Measurements from ENCODE around the gene EYS.

Gene EYS

DNA sequence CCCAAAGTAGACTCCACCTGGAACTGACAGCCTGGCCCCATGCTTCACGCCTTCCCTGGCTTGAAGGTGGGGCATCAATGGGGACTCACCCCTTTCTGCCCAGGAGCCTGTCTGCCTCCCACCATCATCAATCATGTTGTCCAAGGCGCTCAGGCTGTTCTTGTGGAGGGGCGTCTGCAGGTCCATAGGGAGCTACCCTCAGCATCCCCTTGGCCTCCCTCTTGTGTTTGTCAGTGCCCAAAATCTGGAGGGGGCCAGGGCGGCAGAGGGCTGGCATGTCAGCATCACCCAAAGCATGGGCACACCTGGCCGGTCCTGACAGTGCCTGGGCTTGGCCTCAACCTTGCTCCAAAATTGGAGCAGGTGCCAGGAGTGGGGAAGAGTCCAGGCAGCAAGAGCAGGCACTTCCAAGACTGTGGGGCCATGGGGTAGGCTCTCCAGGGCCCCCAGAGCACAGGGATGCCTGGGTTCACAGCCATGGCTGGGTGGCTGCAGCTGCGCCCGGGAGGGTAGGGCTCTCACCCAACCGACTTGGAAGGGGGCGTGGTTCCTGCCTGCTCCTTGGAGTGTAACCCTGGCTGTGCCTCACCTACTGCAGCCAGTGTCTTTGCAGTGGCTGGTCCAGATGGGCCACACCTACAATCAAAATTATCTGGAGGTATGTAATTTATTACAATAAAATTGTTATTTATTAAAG, 903.4 kb downstream of the EYS start:
- no peak for DNase-seq

DNA sequence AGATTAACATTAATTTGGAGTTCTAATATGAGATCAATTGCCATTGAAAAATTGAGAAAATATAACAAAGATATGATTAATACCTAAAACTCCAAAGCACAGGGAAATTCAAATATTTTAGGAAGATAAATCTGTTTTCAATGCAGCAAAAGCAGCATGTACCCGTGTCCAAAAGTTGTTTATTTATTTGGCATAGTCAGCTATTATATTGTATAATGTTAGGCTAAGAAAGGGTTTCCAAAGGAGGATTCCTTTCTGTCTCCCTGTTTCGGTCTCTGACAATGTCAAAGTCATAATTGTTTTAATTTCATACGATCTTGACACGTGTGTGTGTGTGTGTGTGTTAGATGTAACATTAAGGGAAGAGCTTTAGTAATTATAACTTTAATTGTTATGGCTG, 914.5 kb downstream of the EYS start:
- DNase-seq, result no peak

DNA sequence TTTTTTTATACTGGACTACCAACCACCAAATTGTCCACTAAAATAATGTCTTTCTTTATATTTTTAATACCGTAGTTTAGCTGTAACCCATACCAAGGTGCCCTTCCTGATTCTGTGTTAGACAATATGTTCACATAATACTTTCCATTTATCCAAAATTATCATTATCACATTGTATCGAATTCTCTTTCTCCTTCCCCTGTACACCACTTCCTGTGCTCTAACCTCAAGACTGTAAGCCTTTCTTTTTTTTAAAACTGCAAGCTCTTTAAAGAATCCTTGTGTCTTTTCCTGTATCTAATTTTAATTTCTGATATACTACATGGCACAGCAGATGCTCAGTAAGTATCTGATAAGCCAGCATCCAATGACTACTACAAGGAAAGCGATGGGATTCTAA, 917.5 kb downstream of the EYS start:
- DNase-seq, result no peak

DNA sequence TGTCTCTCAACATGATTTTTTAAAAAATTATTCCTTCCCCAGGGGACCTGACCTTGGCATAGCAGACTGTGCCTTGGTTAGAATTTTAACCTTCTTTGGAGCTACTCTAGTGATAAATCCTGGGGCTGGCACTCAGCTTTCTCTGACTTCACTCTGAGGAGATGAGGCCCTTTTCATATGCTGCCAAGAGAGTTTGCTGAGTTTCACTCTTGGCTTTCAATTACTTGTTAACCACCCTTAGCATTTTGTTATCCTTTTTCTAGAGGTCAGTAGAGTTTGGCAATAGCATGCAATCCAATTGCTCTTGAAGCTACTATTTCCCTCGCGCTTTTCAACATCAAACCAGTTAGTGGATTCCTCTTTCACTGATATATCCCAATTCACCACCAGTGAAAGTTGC, 920.3 kb downstream of the EYS start:
- DNase-seq, result no peak

DNA sequence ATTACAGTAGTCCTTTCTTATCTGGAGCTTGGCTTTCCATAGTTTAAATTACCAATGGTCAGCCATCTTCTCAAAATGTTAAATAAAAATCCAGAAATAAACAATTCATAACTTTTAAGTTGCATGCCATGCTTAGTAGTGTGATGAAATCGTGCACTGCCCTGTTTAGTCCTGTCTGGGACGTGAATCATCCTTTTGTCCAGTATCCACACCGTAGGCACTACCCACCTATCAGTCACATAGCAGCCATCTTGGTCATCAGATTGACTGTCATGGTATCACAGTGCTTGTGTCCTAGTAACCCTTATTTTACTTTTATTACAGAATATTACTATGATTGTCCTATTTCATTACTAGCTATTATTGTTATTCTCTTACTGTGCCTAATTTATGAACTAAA, 924.1 kb downstream of the EYS start:
- DNase-seq, result no peak

DNA sequence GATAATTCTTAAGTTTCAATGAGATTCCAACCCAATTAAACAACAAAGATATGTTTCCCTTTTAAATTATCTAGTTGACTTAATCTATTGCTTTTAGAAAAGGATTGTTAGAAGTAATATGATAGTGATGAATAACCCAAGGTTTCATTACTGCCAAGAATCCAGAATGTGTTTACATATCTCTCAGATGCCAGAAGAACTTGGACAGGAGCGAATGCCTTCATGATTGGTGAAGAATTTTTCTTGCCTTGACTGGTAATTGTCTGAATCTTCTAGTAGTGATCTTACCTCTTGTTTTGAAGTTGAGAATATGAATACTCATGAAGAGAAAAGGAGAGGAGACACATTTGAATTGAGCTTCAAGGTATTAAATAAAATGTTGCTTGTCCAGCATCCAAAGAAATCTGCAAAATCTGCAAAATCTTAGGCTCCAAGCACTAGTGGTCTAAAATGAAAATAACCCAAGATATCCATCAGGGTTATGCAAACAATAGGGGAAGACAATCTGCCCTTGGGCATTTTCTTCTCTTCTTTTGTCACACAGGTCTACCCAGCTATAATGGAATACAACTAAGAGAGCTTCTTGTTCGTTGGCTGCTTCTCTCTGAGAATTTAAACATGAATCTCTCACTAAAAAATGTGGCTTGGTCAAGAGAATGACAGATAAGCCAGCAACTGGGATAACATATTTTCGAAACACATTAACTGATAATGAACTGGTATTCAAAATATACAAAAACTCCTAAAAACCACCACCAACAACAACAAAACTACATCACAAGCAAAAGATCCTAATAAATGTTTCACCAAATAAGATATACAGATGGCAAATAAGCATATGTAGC, 928.9 kb downstream of the EYS start:
- DNase-seq, result no peak

DNA sequence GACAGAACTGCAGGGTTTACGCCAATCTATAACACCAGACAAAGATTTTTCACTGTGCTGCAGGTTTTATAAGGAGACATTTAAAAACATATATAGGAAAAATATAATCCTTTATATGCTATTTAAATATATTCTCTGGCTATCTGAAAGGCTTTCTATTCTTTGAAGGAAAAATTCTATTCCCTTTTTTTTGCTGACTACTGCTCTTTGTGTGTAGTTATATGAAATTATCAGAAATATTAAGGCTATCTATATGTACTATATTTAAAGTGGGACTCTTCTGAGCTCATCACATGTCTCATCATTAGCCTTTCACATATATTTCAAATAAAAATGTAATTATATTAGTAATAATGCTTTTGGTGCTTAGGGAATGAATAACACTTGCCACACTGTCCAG, 930.7 kb downstream of the EYS start:
- no peak for DNase-seq

DNA sequence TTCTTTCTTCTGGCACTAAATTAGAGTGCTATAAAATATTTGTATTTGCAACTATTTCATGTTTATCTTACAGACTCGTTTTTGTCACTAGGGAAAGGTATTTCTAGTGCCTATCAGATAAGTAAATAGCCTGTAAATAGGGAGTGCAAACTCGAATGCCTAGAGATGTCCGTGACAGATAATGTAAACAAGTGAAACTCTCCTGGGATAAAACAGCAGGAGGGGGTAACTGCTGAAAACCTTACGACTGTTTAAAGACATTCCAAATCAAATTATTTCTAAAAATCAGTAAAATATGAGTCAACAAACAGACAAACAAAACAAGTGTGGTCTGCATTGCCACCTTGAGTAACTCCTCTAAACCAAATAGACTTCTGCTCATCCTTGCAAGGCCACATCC, 932.1 kb downstream of the EYS start:
- DNase-seq, result no peak

DNA sequence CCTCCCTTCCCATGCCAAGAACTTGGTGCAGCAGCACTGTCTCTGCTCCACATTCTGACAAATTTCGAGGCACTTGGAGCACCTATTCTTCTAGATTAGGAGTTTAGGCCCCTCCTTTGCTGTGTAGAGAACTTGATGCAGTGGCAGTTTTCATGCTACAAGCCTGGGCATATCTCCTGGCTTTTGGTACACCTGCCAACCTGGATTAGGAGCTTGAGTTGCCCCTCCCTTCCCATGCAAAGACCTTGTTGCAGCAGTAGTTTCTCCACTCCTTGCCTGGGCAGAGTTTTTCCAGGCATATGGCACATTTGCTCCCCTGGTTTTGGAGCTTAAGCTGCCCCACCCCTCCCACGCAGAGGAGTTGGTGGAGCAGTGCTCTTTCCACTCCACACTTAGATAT, 956.1 kb downstream of the EYS start:
- DNase-seq, result no peak

DNA sequence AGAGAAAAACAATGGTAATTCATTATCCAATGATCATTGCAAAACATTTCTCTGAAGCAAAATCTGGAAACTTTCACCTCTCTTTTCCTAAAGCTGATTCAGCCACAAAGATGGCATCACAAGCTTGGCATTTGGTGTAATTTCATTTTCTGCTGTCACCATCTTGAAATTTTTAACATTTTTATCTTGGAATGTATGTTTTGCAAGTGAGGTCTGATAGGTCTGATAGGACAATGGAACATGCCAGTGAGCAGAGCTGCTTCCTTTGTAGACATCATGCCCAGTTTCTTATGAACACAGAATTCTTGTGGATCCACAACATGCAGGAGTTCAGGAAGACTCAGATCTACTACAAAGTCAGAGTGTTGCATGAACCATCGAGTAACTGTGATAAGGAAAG, 969.6 kb downstream of the EYS start:
- no peak for DNase-seq

DNA sequence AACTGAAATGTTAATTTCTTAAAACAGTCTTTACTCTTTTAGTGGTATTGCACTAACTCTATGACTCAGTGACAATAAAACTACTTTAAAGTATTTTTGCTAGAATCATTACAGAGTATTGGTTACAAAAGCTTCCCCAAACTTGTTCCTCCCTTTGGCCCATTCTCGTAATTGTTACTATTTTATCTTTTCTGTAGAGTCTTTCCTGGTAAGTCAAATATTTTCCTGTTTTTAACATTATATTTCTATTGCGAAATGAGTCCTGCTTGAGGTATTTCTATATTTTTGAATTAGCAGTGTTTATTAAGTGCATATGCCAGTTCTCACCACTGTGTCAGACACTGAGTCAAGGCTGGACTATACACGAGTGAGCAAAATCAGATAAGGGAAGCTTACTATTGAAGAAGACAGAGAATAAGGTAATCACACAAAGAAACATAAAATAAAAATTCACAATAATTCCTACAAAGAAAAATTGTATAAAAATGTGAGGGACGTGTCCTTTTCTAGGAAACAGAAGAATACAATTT, 970.5 kb downstream of the EYS start:
- no peak for DNase-seq

DNA sequence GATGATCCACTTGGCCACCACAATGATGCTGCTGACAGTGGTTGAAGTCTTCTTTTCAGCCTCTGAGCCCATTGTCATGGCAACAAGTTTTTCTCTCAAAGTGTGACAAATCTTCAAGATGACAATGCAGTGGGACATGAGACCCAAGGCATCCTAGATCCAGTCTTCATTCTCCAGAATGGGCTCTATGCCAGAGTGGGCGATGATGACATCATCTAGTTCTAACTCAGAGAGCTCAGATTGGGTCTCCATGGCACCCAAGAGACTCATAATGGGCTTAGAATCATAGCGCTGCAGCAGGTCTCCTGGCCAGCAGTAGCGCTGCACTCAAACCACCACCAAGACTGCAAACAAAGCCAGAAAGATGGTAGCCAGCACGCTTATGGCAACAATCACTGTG, 973.6 kb downstream of the EYS start:
- no peak for DNase-seq

DNA sequence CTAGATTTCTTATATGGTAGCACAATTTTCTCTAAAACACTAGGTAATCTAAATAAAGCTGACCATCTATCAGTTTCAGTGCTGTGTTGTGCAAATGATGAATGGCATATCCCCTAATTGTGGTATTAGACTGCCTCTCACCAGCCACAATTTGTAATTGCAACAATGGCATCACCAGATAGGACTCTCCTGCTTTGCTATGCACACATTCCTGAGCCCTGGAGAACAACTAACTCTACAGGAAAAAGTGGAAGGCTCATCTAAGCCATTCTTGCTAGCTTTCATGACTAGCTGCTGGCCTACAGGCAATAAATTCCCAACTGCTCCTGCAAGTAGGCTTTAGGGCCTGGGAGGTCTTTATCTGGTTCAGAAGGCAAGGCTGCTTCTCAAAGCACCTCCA, 974.1 kb downstream of the EYS start:
- no peak for DNase-seq

DNA sequence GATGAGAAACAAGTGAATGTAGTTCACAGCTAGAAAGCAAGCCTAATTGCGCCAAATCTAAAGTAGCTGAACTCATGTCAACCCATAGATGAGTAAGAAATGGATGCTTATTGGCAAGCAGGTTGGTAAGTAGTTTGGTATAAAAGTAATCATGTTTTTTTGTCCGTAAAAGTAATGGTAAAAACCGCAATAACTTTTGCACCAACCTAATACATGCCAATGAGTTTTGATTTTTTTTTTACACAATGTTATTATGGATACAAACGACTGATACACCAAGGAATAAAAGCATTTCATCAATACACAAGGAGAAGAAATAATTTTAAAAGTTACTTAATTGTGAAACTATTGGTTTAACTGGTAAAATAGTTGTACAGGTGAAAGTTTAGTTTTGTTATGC, 977.5 kb downstream of the EYS start:
- DNase-seq, result no peak

DNA sequence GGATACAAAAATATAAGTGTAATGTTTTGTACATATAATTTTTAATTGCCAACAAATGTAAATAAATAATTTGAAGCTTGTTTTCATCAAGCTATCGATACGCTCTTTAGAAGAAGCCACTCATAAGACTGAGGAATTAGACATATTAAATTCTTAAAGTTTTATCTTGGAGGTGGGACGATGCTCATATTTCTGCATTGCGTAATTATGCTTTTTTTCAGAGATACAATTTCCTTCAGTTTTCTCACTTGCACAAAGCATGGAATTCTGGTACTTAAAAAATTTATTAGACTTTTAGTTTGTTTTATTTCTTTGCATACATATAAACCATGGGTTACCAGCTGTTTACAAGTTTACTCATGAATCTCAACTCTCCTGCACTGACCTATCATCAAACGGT, 980.0 kb downstream of the EYS start:
- DNase-seq, result no peak

DNA sequence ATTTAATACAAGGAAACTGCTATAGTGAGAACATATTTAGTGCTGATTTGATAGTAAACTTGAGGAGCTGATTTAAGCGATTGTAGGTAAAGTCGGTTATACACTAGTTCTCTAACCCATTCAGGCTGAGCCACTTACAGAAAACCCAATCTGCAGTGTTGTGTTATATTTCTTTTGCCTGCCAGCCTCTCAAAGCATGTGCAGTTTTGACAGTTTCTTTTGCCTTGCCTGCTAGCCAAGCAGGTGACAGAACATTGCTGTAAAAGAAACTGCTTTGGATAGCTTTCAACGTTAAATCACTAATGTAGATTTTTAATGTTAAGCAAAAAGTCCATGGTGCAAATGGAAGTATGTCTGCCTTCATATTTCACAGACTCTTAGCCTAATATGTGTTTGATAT, 982.9 kb downstream of the EYS start:
- no peak for DNase-seq

DNA sequence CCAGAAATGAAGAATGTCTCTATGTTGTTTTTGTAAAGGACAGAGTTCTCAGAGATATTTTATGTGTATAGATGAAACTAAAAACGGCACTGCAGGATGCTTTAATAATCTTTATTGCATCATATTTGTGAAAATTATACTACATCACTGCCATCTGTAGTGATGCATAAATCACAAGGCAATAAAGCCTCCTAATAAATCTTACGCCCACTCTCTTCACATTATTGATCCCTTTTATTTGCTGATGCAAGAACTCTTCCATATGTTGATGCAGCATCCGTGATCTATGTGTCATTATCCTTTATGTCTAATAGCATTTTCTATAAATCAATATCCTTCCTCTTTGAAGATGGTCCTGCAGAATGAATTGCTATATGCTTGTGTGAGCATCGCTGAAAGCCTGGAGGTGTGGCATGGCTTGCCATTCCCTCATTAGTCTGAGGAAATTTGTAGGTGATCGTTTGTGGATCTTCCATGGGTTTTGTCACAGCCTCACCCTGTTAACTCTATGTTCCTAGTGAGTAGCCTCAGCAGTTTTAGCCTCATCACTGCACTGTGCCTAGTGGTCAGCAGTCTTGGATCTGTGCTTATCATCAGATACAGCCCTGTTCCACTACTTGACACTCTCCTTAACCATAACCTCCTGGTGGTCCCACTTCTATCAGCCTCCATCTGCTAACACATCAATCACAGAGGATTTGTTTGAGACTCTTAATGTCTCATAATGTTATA, 983.5 kb downstream of the EYS start:
- DNase-seq, result no peak

DNA sequence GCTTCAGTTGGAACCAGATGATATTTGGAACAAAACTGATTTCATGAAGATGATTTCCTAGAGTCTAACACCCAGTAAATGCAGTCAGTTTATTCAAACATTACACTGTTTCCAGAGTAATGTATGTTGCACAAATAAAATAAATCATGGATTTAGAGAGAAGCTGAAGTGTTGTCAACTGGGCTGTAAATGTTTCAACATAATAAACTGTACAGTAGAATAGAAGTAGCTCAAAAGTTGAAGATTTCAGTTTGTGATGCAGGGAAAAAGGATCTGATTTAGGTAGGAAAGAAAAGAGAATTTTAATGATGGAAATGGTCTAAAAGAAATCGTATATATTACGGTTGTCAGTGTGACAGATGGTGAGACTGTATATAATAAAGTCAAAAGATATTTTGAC, 985.2 kb downstream of the EYS start:
- no peak for DNase-seq

DNA sequence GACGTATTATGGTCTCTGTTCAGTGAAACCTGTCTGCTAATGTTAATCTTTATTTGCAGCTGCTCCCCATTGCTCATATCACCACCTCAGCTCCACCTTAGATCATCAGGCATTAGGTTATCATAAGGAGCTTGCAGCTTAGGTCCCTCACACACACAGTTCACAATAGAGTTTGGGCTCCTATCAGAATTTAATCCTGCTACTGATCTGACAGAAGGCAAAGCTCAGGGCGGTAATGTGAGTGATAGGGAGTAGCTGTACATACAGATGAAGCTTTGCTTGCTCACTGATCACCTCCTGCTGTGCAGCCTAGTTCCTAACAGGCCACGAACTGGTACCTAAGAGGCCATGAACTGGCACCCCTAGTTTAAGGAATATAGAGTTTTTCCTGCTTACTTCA, 989.7 kb downstream of the EYS start:
- no peak for DNase-seq

DNA sequence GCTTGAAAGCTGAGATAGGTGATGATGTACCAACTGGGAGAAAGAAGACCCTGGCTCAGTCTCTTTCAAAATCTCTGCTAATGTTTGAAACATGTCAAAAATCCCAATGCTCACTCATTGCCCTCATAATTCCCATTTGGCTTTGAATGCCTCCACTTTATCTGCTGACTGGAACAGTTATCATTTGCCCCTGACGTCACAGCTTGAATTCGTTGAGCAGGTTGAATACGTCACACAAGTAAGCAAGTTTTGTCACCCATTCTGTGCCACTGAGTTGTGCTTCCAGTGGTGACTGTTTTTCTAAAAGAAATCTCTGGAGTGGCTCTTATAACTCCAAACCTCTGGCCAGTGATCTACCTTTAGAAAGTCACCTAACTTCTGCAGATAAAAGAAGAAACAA, 991.4 kb downstream of the EYS start:
- DNase-seq, result no peak

DNA sequence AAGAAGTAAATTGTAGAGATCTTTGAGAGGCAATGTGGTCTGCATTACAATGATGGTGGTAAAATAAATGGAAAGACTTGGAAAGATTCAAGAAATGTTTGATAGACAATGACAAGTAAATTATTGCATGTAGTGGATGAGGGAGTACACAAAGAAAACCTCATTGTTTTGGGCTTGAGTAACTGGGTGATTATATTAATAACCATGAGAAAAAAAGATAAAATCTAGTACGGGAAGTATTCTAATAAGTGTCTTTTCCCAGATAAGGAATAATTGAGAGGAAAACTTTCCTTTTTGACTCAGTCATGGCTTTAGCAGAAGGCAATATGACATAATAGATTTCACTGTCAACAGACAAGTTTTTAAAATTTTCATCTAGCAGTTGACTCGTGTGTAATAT, 993.0 kb downstream of the EYS start:
- DNase-seq, result no peak

DNA sequence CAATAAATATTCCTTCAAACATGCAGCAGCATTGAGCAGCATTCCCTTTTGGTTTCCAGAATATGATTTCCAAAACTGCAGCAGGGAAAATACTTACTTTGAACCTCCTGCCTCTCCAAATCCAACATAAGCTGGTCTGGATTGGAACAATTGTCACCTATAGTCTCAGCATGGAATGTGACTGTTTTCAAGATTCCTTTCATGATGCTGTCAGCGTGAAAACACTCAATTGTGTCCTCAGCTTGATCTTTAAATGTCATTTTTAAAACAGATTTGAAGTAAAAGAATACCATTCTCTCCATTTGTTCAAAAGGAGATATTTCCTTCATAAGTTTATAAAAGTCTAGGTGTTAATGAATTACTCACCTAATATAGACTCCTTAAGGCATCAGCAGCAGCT, 993.9 kb downstream of the EYS start:
- DNase-seq, result no peak

DNA sequence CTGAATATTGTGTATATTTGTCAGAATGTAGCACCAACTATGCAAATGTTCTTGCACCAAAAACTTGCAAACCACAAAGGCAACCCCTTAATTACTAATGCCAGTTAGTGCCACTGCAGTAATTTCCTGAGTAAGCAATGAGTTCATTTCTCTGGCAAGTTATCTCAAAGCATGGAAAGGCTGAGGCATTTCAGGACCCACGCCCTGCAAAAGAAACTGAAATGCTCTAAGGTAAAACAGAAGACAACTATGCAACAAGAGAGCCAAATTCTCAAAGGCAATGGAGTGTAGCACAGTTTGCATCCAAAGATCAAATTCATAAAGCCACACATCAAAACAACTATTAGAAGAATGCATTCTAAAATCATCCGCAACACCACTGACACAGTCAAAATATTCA, 994.4 kb downstream of the EYS start:
- DNase-seq, result no peak

DNA sequence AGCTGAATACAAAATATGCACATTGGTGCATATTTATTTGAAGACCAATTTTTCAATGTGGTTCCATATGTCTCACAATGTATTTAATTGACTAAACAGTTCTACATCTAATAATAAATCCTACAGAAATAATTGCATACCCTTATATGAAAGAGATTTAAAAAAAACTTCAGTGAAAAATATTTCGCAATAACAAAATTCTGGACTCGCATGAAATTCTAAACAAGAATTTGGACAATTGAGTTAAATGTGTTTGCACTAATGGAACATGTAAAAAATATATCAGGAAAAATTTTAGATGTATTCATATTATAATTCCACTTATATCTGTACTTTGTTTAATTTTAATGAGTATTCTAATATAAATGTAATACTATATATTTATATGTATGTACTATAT, 1003.1 kb downstream of the EYS start:
- DNase-seq, result no peak

Measured in activated CD4-positive, alpha-beta T cell treated with anti-CD3 and anti-CD28 coated beads, Interleukin-10, Interleukin-2, amounts not matched to agents 100 ng/mL and 50 ng/mL, durations not matched to agents 16 hours and 8 hours (primary cell).